IMR-90 (cell line): Measurements from ENCODE around the gene ITGA5. TPM values are rescaled to one million over a fixed set of nuclear protein-coding genes. Genes with fewer than 3 reads are reported as not detected.

Source experiments
- ATAC-seq: fragments of 200-7000 bp; cut with Tn5 transposase; 2 replicates; pipeline ENCODE4 v1.9.1; 2020; ENCODE audit warnings: low read depth, mild to moderate bottlenecking, moderate library complexity
- BruUV-seq: library from RNA; stranded (reverse); fragments of 400-500 nt; replicated peaks from 2 replicates; lab custom pipeline; 2021; lab: Mats Ljungman, UMichigan
- CTCF ChIA-PET: fragments of 300-600 bp; formaldehyde crosslinking; extraction: SDS; loops from one replicate; lab custom pipeline; 2021; ENCODE audit warnings: antibody characterized with exemption; lab: Yijun Ruan, JAX
- POLR2A ChIA-PET: fragments of 300-600 bp; sonication (Branson Sonifier 250); formaldehyde crosslinking; loops from one replicate; lab custom pipeline; 2022; ENCODE audit warnings: antibody characterized with exemption; ENCODE audit not compliant: unreplicated experiment; lab: Charles Lee
- DNase-seq: peaks from one replicate; pipeline ENCODE4 v3.0.0; 2013
- H2AFZ ChIP-seq: replicated peaks from 2 replicates; pipeline ENCODE3; 2013; ENCODE audit warnings: low read length, mild to moderate bottlenecking; ENCODE audit not compliant: poor library complexity
- H2AK5ac ChIP-seq: 2 replicates; pipeline ENCODE4 v1.6.1; 2013; ENCODE audit warnings: low read depth, low read length, inconsistent platforms
- H2AK9ac ChIP-seq: replicated peaks from 2 replicates; pipeline ENCODE3; 2013; ENCODE audit warnings: mild to moderate bottlenecking, low read depth, low read length, moderate library complexity; ENCODE audit not compliant: poor library complexity
- H2BK120ac ChIP-seq: 2 replicates; pipeline ENCODE4 v1.6.1; 2013; ENCODE audit warnings: low read depth, low read length, inconsistent platforms
- H2BK15ac ChIP-seq: 3 replicates; pipeline ENCODE4 v1.6.1; 2013; ENCODE audit warnings: low read depth, low read length, inconsistent platforms
- H2BK20ac ChIP-seq: 2 replicates; pipeline ENCODE4 v1.6.1; 2013; ENCODE audit warnings: low read depth, mild to moderate bottlenecking, inconsistent platforms, low read length, moderate library complexity
- H2BK5ac ChIP-seq: 2 replicates; pipeline ENCODE4 v1.6.1; 2013; ENCODE audit warnings: mild to moderate bottlenecking, low read depth, low read length, inconsistent platforms; ENCODE audit not compliant: poor library complexity, severe bottlenecking
- H3K14ac ChIP-seq: replicated peaks from 2 replicates; pipeline ENCODE4 v1.6.1; 2013; ENCODE audit warnings: low read depth, low read length, inconsistent platforms
- H3K18ac ChIP-seq: 2 replicates; pipeline ENCODE4 v1.6.1; 2013; ENCODE audit warnings: low read depth, low read length, control low read depth
- H3K23ac ChIP-seq: 2 replicates; pipeline ENCODE4 v1.6.1; 2013; ENCODE audit warnings: low read depth, low read length, inconsistent platforms
- H3K27ac ChIP-seq: 2 replicates; pipeline ENCODE4 v1.5.1; 2013; ENCODE audit warnings: mild to moderate bottlenecking, control low read depth, low read length; ENCODE audit not compliant: insufficient read depth
- H3K27me3 ChIP-seq: 2 replicates; pipeline ENCODE4 v1.6.1; 2013; ENCODE audit warnings: low read length; ENCODE audit not compliant: control insufficient read depth, insufficient read depth
- H3K36me3 ChIP-seq: 2 replicates; pipeline ENCODE4 v1.6.1; 2013; ENCODE audit warnings: low read length, mixed read lengths; ENCODE audit not compliant: control insufficient read depth, insufficient read depth
- H3K4ac ChIP-seq: 2 replicates; pipeline ENCODE4 v1.6.1; 2013; ENCODE audit warnings: low read depth, low read length, inconsistent platforms
- H3K4me1 ChIP-seq: 2 replicates; pipeline ENCODE4 v1.6.1; 2013; ENCODE audit warnings: low read length, mixed read lengths; ENCODE audit not compliant: control insufficient read depth, insufficient read depth
- H3K4me2 ChIP-seq: 2 replicates; pipeline ENCODE4 v1.6.1; 2013; ENCODE audit warnings: low read depth, mild to moderate bottlenecking, control low read depth, low read length, moderate library complexity
- H3K4me3 ChIP-seq: 2 replicates; pipeline ENCODE4 v1.5.1; 2013; ENCODE audit warnings: low read depth, mild to moderate bottlenecking, control low read depth, low read length, moderate library complexity; ENCODE audit not compliant: insufficient read depth
- H3K56ac ChIP-seq: 2 replicates; pipeline ENCODE4 v1.6.1; 2013; ENCODE audit warnings: low read length, inconsistent platforms; ENCODE audit not compliant: insufficient read depth; ENCODE audit errors: extremely low read depth
- H3K79me1 ChIP-seq, 2 experiments: 2 replicates each; pipeline ENCODE4 v1.6.1; 2013; ENCODE audit warnings: low read length in 2 of 2, inconsistent platforms in 1 of 2, low read depth in 1 of 2
- H3K9ac ChIP-seq: 2 replicates; pipeline ENCODE4 v1.6.1; 2013; ENCODE audit warnings: low read depth, low read length, control low read depth
- H3K9me1 ChIP-seq: 2 replicates; pipeline ENCODE4 v1.6.1; 2013; ENCODE audit warnings: low read length, inconsistent platforms; ENCODE audit not compliant: insufficient read depth
- H3K9me3 ChIP-seq: 2 replicates; pipeline ENCODE4 v1.6.1; 2013; ENCODE audit warnings: low read length; ENCODE audit not compliant: control insufficient read depth, insufficient read depth
- H4K20me1 ChIP-seq: 2 replicates; pipeline ENCODE4 v1.6.1; 2013; ENCODE audit warnings: low read length, inconsistent platforms; ENCODE audit not compliant: insufficient read depth
- H4K5ac ChIP-seq: 2 replicates; pipeline ENCODE4 v1.6.1; 2013; ENCODE audit warnings: mild to moderate bottlenecking, low read depth, low read length, control low read depth
- H4K8ac ChIP-seq, 2 experiments: 2 replicates each; pipeline ENCODE4 v1.6.1; 2013; ENCODE audit warnings: low read depth in 2 of 2, low read length in 2 of 2, control low read depth in 1 of 2, inconsistent platforms in 1 of 2
- H4K91ac ChIP-seq: 2 replicates; pipeline ENCODE4 v1.6.1; 2013; ENCODE audit warnings: low read depth, low read length, inconsistent platforms; ENCODE audit not compliant: insufficient read depth
- CEBPB ChIP-seq: IDR thresholded peaks from 2 replicates; pipeline ENCODE4 v1.6.1; 2012; ENCODE audit warnings: low read depth, low read length, improper control_type of control experiment
- CHD1 ChIP-seq: IDR thresholded peaks from 2 replicates; pipeline ENCODE4 v1.6.1; 2012; ENCODE audit warnings: low read depth, low read length, improper control_type of control experiment
- CTCF ChIP-seq: conservative IDR thresholded peaks from 2 replicates; pipeline ENCODE4 v1.5.1; 2012; ENCODE audit warnings: mild to moderate bottlenecking, low read depth, low read length, improper control_type of control experiment
- ELK1 ChIP-seq: fragments of 150-350 bp; IDR thresholded peaks from 2 replicates; pipeline ENCODE4 v1.6.1; 2016; ENCODE audit warnings: low read depth, mild to moderate bottlenecking, low read length, moderate library complexity, borderline replicate concordance
- FOS ChIP-seq: fragments of 150-350 bp; IDR thresholded peaks from 2 replicates; pipeline ENCODE4 v1.6.1; 2016; ENCODE audit warnings: low read depth, low read length
- MAFK ChIP-seq: IDR thresholded peaks from 2 replicates; pipeline ENCODE4 v1.6.1; 2012; ENCODE audit warnings: low read depth, low read length, improper control_type of control experiment
- MAZ ChIP-seq: IDR thresholded peaks from 2 replicates; pipeline ENCODE4 v1.6.1; 2012; ENCODE audit warnings: low read depth, mild to moderate bottlenecking, low read length, improper control_type of control experiment, moderate library complexity, borderline replicate concordance
- MXI1 ChIP-seq: IDR thresholded peaks from 2 replicates; pipeline ENCODE4 v1.6.1; 2012; ENCODE audit warnings: low read depth, mild to moderate bottlenecking, low read length, moderate library complexity, borderline replicate concordance
- NFE2L2 ChIP-seq: fragments of 150-350 bp; IDR thresholded peaks from 2 replicates; pipeline ENCODE4 v1.6.1; 2016; ENCODE audit warnings: low read depth, mild to moderate bottlenecking, low read length
- POLR2A ChIP-seq: IDR thresholded peaks from 2 replicates; pipeline ENCODE4 v1.6.1; 2012; ENCODE audit warnings: mild to moderate bottlenecking, low read depth, low read length
- RAD21 ChIP-seq: IDR thresholded peaks from 2 replicates; pipeline ENCODE4 v1.6.1; 2012; ENCODE audit warnings: low read length, improper control_type of control experiment
- RCOR1 ChIP-seq: IDR thresholded peaks from 2 replicates; pipeline ENCODE4 v1.6.1; 2012; ENCODE audit warnings: mild to moderate bottlenecking, low read length, improper control_type of control experiment; ENCODE audit not compliant: insufficient replicate concordance
- RFX5 ChIP-seq: IDR thresholded peaks from 2 replicates; pipeline ENCODE4 v1.8.0; 2012; ENCODE audit warnings: low read depth, mild to moderate bottlenecking, low read length, moderate library complexity
- SMC3 ChIP-seq: fragments of 150-350 bp; IDR thresholded peaks from 2 replicates; pipeline ENCODE4 v1.6.1; 2016; ENCODE audit warnings: low read depth, mild to moderate bottlenecking, antibody characterized with exemption, low read length, moderate library complexity
- WGBS, 2 experiments: methylation state at CpG; one replicate each; pipeline versions ENCODE4 v1.1.5 to v1.1.7; 2013; ENCODE audit warnings: missing lambda C conversion rate in 2 of 2; ENCODE audit not compliant: insufficient read length in 1 of 2; ENCODE audit errors: extremely low coverage in 2 of 2; 5-methylcytosine and 5-hydroxymethylcytosine counted together
- dilution Hi-C: fragments of 300-500 bp; cut with HindIII; formaldehyde crosslinking; loops from one replicate; pipeline ENCODE4 v1.14.3; 2018; ENCODE audit warnings: low sequenced_read_pairs; ENCODE audit not compliant: unreplicated experiment
- in situ Hi-C: fragments of 300-500 bp; cut with MboI; formaldehyde crosslinking; loops from 3 replicates; pipeline ENCODE4 v1.14.3; 2019; ENCODE audit warnings: low sequenced_read_pairs, inconsistent platforms, mixed read lengths
- intact Hi-C: fragments of 100-400 bp; cut with micrococcal nuclease; formaldehyde crosslinking; loops from 2 replicates; pipeline ENCODE4 v1.10.0; 2022
- polyA plus RNA-seq, 3 experiments: library from polyadenylated mRNA; depleted of rRNA; stranded (reverse); fragments of >200 nt; gene quantifications; 2 replicates each; pipeline ENCODE4 v1.2.3, GENCODE V29; 2012; ENCODE audit warnings: low replicate concordance in 1 of 3
- total RNA-seq: library from RNA; depleted of rRNA; stranded (reverse); fragments of >200 nt; gene quantifications from 2 replicates; pipeline ENCODE4 v1.2.3, GENCODE V29; 2012

The ITGA5 gene
- total and polyA plus RNA-seq, 2 of the 4 experiments (the other 2 are of a cell fraction) = 159 to 259 TPM

- peak overlapping the region; percentile 4 for H2AK9ac ChIP-seq
- H3K9me1 ChIP-seq = peaks cover 19% of the 10 kb centered on the region
- 0 out of 2 replicates have a peak overlapping the region, but pooled peaks have one; percentile 7 for H3K23ac ChIP-seq
- ATAC-seq (peak; percentile 58), DNase-seq (peak; percentile 80)
- peak overlapping the region; percentile 57; the same call in 1 of the 2 replicates for H2BK20ac ChIP-seq
- H2AFZ ChIP-seq = peak overlapping the region; percentile 77
- H2BK15ac ChIP-seq = peak overlapping the region; percentile 73; the same call in 2 of the 3 replicates
- H2BK120ac ChIP-seq = peak overlapping the region; percentile 35; the same call in 1 of the 2 replicates
- peaks cover 22% of the 10 kb centered on the region for H3K4me1 ChIP-seq
- no CpG with 5 or more reads among the region's 9 CpGs for WGBS, 2 experiments
- H4K8ac ChIP-seq = peak overlapping the region; percentile 29 to 67; a peak in 1 of 4 replicates
- no peak overlapping the region for H3K27ac ChIP-seq
- H3K36me3 ChIP-seq = no peaks in the 10 kb centered on the region
- peak overlapping the region; percentile 34 for H2BK5ac ChIP-seq
- H3K18ac ChIP-seq = peak overlapping the region; percentile 10; the same call in 1 of the 2 replicates
- no TSS peak for BruUV-seq
- peak overlapping the region; percentile 7; the same call in 1 of the 2 replicates for H3K4ac ChIP-seq
- no peaks in the 10 kb centered on the region for H3K27me3 ChIP-seq
- dilution Hi-C loops = no loop called here
- CTCF ChIA-PET = interaction anchor here (0.7 to 5.1 kb wide), 2 partner anchors 17 to 33 kb away, joined by 3 to 27 read pairs; no protein-coding TSS in a partner anchor
- TF ChIP-seq CHD1 (no peak), NFE2L2 (no peak), MXI1 (no peak), MAZ (no peak), RFX5 (no peak), CEBPB (no peak), ELK1 (no peak), FOS (no peak), CTCF (no peak), POLR2A (no peak), MAFK (no peak), RCOR1 (no peak), RAD21 (no peak), SMC3 (no peak)
- H4K91ac ChIP-seq = peak overlapping the region; percentile 43; the same call in 1 of the 2 replicates
- no peak overlapping the region for H4K5ac ChIP-seq
- no peaks in the 10 kb centered on the region for H4K20me1 ChIP-seq
- H3K9me3 ChIP-seq = no peaks in the 10 kb centered on the region
- H3K56ac ChIP-seq = no peak overlapping the region
- peak overlapping the region; percentile 31 for H2AK5ac ChIP-seq
- H3K14ac ChIP-seq = peak overlapping the region; percentile 77; the same call in 1 of the 2 replicates
- no peak overlapping the region for H3K9ac ChIP-seq
- peak overlapping the region; percentile 8; the same call in 1 of the 2 replicates for H3K4me2 ChIP-seq
- POLR2A ChIA-PET = no interaction called here
- intact Hi-C loops = loop anchor here (10.0 kb wide), 1 partner anchor 217 kb away; no protein-coding TSS in a partner anchor
- in situ Hi-C loops = no loop called here
- H3K4me3 ChIP-seq = no peak overlapping the region
- peaks cover 0 to 14% of the 10 kb centered on the region in 2 experiments; a peak in 1 of 4 replicates for H3K79me1 ChIP-seq
Observed at GRCh38 chr12:54431911-54432814, 13.1 kb upstream of the ITGA5 start.
